Right lobe of liver (tissue), 4 donors: Measurements from ENCODE around the gene COMT.

Experiments
- POLR2A ChIP-seq: fragments of 450-650 bp; IDR thresholded peaks from one replicate; pipeline ENCODE4 v1.6.1; 2017; ENCODE audit warnings: antibody characterized with exemption, mild to moderate bottlenecking
- TF ChIP-seq, protein P1 (sequence below), 4 donors: fragments of 200-600 bp in 3 of 4; fragments of 450-650 bp in 1 of 4; IDR thresholded peaks; one replicate each; pipeline versions ENCODE4 v1.5.1 to v1.8.0; 2016 to 2022; ENCODE audit warnings: antibody characterized with exemption in 4 of 4, mild to moderate bottlenecking in 2 of 4
- donor health status: DM: no; HTN: no; CAD: no.
- donor health status: DM: no; HTN: no; CAD: no.
- donor health status: DM: no; HTN: yes; CAD: no.

DNA sequence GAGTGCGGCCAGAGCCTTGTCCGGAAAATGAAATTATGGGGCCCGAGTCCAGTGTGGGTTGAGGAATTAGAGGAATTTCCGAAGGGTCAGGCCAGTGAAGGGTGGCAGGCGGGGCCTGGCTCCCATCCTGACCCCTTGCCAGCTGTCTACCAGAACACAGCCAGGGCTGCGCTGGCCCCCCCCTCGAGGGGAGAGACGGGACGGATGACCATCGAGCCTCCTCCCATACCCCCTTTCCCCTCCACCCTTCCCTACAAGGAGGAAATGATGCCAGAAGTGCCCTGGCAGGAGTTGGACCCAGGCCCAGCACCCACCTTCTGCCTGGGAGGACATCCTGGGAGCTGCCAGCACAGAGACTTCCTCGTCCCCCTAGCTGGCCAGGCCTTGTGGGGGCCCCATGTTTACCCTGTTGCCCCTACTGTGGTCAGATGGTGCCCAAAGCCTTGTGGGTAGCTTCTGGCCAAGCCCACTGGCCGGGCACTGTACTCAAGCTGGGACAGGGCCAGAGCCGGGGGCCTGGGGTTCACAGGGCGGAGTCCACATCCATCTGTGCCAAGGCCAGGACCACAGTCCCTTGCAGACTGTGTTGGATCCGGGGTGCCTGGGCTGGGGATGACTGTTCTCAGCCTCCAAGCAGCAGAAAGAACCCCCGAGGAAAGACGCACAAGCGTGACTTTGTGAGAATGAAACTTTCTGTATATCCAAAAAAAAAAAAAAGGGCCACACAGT, 54.2 kb downstream of the COMT start:
- TF ChIP-seq, protein P1, sequence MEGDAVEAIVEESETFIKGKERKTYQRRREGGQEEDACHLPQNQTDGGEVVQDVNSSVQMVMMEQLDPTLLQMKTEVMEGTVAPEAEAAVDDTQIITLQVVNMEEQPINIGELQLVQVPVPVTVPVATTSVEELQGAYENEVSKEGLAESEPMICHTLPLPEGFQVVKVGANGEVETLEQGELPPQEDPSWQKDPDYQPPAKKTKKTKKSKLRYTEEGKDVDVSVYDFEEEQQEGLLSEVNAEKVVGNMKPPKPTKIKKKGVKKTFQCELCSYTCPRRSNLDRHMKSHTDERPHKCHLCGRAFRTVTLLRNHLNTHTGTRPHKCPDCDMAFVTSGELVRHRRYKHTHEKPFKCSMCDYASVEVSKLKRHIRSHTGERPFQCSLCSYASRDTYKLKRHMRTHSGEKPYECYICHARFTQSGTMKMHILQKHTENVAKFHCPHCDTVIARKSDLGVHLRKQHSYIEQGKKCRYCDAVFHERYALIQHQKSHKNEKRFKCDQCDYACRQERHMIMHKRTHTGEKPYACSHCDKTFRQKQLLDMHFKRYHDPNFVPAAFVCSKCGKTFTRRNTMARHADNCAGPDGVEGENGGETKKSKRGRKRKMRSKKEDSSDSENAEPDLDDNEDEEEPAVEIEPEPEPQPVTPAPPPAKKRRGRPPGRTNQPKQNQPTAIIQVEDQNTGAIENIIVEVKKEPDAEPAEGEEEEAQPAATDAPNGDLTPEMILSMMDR (IDR thresholded peaks at IDR 0.05), result no peak
- TF ChIP-seq POLR2A, result no peak
